ENCODE measurements around the gene DOCK2. TPM values are rescaled to one million over a fixed set of nuclear protein-coding genes. Genes with fewer than 3 reads are reported as not detected.
"Not testable (repeated sequence)": the region's sequence is repeated elsewhere in the genome, so short reads cannot be mapped to it uniquely, and the experiment has no call there.

DOCK2 gene
- total RNA-seq, 1 experiment from 2014 or later = not detected

DNA sequence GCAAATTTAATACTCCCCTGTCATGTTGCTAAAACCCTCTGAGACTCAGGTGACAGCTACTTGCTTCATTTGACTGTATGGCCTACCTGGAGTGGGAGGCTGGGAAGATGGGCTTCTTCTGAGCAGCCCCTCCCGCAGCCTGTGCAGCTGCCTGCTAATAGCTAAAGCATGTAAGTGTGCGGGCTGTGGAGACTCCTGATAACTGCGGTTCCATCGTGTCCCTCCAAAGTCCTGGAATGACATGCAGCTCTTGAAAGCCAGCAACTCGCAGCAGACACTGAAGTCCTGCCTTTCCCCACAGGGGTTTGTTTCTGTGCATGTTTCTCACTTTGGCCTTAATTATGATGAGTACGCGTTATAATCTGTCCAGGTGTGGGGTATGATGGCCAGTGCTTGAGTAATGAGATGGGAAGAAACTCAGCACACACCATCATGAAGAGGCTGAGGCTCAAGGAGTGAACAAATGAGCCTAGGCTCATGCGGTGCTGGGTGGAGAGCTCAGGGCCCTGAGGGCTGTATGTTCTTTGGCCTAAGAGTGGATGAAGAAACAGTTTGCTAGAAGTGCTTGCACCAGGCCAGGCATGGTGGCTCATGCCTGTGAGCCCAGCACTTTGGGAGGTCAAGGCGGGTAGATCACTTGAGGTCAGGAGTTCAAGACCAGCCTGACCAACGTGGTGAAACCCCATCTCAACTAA is 119.1 kb downstream of the DOCK2 start:
- DNase-seq (ENCODE audit: low spot score) = no peak

GRCh38 chr5:169757016-169757415 is 119.9 kb downstream of the DOCK2 start:
- no peak for DNase-seq (ENCODE audit: low spot score)

DNA sequence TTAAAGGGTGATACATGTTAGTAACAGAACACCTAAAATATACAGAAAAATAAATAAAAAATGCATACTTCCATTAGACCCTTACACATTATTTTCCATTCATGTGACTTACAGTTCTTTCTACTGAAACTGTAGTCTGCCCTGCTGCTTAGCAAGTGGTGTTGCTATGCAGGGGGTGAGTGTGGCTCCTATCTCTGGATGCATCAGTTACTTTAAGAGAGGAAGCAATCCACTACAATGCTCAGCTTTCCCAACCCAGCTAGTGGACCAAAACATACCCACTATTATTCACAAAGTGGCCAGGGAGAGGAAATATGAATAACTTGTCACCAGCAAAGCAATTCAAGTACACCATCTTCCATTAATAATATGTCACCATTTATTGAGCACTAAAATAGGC is 121.8 kb downstream of the DOCK2 start:
- DNase-seq (ENCODE audit: low spot score) = no peak

DNA sequence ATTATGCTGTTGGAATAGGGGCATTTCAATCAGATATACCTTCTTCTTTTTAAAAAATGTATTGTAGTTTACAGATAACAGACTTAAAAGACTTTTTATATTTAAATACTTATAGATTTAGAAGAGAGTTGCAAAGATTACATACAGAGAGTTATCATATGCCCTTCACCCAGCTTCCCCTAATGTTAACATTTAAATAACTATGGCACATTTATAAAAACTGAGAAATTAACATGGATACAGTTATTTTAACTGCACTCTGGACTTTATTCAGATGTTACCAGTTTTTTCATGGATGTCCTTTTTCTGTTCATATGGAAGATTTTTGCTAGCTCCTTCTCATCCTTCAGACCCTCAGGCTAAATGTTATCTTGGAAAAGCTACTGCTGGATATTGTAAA is 123.2 kb downstream of the DOCK2 start:
- DNase-seq (ENCODE audit: low spot score) = no peak

DNA sequence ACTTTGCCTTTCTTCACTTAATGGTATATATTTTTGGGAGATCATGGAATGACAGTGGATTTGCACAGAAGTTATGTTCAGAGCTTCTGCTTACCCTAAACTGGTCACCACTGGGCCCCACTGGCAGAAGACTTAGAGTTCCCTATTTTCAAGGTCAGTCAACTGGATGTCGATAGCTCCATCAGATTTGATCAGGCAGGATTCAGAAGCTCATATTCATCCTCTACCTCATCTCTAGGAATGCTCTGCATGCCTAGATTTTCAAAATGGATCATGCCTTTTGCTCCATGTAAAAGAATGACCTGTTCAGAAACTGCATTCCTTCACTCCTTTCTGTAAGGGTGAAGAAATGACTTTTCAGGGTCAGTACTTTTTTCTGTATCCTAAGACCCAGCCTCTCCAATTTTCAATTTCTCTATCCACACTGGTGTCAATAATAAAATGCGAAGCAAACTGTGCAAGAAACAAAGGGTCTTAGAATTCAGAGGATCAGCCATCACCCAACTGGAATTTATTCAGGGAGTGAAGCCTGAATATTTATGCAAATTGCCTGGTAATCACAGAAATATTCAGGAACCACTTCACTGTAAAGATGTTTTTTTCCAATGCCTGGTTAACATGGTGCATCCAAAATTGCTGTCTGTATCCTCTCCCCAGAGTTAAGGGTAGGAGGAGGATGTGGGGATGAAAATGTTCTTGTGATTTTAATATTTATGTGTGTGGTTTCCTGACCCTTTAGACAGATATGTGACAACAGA is 125.4 kb downstream of the DOCK2 start:
- no peak for DNase-seq (ENCODE audit: low spot score)

GRCh38 chr5:169763376-169764017 is 126.4 kb downstream of the DOCK2 start:
- no peak for DNase-seq (ENCODE audit: low spot score)

DNA sequence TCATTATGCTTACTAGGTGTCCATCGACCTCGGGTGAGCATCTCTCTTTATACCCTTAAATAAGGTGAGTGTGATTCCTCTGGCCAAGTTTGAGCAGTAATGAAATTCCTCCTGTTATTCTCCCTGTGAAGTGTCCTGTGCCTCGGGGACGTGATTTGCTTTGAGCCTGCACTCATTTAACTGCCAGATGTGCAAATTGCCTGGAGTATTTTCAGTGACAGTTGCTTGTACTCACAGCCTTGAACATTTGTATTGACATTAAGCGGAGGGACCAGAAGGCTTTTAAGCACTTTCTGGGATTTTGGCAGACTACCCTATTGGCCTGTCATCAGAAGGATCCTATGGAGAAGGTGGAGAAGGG is 126.9 kb downstream of the DOCK2 start:
- DNase-seq (ENCODE audit: low spot score) = no peak

DNA sequence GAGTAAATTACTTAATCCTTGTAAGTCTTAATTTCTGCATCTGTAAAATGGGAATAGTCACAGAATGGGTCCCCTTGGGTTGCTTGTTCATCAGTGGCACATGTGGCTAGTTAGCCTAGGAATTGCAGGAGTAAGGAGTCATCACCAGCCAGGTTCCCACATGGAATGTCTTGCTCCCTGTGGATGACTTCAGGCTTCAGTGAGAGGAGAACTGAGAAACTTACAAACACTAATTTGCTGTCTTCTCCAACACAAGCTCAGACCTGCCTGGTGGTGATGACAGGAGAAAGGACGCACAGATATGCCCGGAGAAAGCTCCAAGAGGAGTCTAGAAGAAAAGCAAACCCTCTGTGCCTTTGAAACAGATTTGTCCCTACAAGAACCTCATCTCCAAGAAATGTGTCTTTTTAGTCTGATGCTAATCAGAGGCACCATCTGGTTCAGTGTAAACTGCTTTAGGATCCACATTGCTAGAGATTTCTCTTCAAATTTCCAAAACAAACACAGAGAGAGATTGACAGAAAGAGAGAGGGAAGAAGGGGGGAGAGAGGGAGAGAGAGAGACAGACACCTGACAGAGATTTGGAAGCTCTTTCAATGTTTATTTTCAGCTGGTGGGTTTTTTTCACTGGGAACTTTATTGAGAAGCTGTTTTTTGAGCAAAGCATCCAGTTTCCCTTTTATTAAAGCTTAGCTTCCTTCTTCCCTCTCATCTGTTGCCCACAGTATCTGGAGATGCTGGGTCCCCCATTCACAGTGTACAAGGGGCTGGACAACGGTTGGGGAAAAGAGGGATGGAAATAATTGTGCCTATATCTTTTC is 128.3 kb downstream of the DOCK2 start:
- no peak for DNase-seq (ENCODE audit: low spot score)

DNA sequence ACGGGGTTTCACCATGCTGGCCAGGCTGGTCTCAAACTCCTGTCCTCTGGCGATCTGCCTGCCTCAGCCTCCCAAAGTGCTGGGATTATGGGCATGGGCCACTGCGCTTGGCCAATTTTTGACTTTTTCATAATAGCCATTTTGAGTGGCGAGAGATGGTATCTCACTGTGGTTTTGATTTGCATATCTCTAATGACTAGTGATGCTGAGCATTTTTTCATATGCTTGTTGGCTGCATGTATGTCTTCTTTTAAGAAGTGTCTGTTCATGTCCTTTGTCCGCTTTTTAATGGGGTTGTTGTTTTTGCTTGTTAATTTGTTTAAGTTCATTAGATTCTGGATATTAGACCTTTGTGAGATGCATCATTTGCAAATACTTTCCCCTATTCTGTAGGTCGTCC is 129.9 kb downstream of the DOCK2 start:
- not testable (repeated sequence) for DNase-seq (ENCODE audit: low spot score)

- DNase-seq (ENCODE audit: low spot score) = no peak
Observed at GRCh38 chr5:169767938-169768337, 130.9 kb downstream of the DOCK2 start.

- no peak for DNase-seq (ENCODE audit: low spot score)
Observed at GRCh38 chr5:169768416-169768815, 131.3 kb downstream of the DOCK2 start.

- DNase-seq (ENCODE audit: low spot score) = no peak
Observed at GRCh38 chr5:169770109-169770508, 133.0 kb downstream of the DOCK2 start.

GRCh38 chr5:169772256-169772655 is 135.2 kb downstream of the DOCK2 start:
- no peak for DNase-seq (ENCODE audit: low spot score)

DNA sequence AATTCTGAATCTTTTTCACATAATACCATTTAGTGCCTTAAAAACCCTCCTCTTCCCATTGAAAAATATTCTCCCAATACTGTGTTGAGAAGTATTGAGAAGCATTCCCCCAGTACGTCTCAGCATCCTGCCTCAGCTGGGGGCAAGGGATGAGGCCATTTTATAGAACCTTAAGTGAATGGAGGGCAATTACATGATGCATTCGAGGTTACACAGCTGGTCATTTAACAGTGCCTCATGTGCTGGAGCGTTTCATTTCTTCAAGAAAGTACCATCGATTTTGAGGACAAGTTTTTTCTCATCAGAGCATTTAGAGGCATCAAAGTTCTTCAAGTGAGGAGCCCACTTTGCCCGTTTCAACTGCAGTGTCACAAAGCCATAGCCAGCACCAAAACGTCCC is 135.6 kb downstream of the DOCK2 start:
- DNase-seq (ENCODE audit: low spot score) = no peak

- no peak for DNase-seq (ENCODE audit: low spot score)
Observed at GRCh38 chr5:169777159-169777558, 140.1 kb downstream of the DOCK2 start.

- no peak for DNase-seq (ENCODE audit: low spot score)
Observed at GRCh38 chr5:169778622-169779596, 141.8 kb downstream of the DOCK2 start.

DNA sequence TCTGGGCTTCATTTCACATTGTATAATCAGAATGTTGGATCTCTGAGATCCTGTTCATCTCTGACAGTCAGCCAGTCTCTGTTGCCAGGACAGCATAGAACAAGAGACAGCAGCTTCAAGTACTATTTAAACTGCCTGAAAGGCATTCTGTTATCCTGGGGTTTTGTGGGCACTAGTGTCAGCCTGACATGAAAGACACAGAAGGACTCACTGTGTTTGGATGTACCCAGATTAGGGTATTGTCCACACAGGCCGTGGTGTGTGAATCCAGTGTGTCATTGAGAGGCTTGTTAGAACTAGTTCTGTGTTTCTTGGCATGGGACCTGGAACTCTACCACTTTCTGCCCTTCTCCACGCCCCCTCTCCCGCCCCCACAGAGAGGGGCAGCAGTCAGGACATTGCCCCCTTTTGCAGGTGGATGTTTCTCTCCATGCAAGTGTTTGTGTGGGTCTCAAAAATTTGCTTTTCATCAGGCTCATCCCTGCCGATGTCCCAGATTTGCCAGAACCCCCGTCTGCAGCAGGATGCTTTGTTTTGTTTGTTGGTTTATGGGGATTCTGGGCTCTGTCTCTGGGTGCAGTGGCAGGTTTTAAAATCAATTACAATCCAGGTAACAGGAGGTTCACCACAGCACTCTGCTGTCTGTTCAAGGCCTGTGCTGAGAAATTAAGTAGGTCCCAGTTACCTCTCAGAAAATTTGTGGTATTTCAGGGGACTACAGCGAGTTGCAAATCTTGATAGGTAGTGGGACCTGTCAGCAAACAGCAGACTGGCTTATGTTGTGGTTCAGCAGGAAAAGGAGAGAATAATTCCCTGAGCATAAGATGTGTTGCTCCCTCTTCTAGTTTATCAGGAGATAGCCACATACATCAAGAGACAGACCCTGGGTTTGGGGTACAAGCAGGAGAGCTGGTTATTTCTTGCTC is 144.6 kb downstream of the DOCK2 start:
- DNase-seq (ENCODE audit: low spot score) = no peak

- DNase-seq (ENCODE audit: low spot score) = no peak
Observed at GRCh38 chr5:169785771-169786618, 148.9 kb downstream of the DOCK2 start.

DNA sequence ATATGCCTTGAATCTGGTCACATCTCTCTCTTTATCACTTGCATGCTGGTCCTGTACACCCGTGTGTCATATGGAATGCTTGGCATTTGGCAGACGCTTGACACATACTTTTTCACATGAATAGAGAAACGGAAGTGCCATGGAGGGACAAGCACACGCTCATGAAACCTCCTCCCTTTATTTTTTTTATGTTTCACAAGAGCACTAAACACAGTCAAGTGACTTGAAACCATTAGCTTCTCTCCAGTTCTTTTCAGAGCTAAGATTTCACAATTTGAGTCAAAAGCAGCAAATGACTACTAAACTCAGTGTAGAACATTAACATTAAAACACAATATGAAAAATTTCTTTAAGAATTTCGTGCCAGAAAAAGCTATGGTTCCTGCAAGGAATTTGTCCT is 151.1 kb downstream of the DOCK2 start:
- no peak for DNase-seq (ENCODE audit: low spot score)
